ENCODE data around the gene NUB1.
A peak's percentile ranks its signal among the peaks of the same experiment; 100 is the strongest.

NUB1 gene

GRCh38 chr7:151342811-151343210, 1.2 kb downstream of the NUB1 start:
- no peak for DNase-seq (ENCODE audit: low read depth in 3 of 3)

GRCh38 chr7:151343516-151343915, 1.9 kb downstream of the NUB1 start:
- DNase-seq (ENCODE audit: low read depth in 3 of 3) = no peak

DNA sequence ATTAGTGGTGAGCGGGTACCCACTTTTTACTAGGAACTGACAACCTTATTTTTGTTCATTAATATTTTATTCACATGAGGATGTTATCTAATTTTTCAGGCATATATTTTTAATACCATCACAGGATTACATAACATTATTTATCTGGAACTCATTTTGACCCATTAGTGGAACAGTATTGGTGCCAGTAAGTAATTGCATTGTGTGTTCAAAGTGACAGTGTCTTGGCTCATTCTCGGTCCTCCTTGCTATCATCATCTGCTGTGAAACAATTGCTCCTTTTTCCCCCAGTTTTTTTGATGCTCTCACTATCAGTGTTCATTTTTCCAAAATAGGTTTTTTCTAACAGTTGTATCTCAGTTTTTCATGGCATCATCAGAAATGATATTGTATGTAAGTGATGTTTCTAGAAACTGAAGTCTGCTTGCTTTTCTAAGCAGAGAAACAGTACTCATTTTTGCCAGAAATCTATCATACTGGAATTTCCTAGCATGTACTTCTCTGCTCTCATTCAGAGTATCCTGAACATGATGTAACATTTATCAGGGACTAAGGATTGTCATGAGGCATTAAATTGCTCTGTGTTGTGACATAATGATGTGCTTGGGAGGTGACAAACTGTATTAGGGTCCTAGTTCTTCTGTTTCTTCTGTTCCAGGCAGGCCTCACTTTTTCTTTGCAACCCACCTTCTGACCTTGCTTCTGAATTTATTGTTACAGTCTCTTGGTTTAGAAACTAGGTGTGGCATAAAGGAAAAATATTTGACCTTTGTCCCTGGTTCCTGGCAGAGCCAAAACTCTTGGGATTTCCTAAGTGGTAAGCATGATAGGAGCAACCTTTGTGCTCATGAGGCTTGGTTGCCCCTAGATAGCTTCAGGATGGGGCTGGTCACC, 4.2 kb downstream of the NUB1 start:
- no peak for DNase-seq (ENCODE audit: low read depth in 3 of 3)

DNA sequence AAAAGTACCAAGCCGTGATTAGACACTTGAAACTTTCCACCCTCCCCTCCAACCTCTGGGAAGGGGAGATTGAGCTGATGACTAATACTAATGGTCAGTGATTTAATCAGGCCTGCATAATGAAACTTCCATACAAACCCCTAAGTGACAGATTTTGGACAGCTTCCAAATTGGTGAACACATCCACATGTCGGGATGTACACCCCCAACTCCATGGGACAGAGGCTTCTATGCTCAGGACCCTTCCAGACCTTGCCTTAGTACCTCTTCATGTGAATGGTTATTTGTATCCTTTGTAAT, 4.8 kb downstream of the NUB1 start:
- no peak for DNase-seq (ENCODE audit: low read depth in 3 of 3)

GRCh38 chr7:151347200-151347599, 5.6 kb downstream of the NUB1 start:
- no peak for DNase-seq (ENCODE audit: low read depth in 3 of 3)

DNA sequence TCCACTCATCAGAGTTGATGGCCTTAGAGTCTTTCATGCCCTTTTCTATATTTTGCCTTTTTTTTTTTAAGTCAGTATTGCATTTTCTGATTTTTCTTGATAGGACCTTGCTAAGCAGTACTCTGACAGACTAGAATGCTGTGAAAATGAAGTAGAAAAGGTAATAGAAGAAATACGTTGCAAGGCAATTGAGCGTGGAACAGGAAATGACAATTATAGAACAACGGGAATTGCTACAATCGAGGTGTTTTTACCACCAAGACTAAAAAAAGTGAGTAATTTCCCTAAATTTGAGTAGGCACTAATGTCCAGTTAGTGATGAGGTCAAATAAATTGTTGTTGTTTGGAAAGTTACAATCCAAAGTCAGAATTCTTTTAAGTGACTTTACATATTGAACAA, 7.4 kb downstream of the NUB1 start:
- DNase-seq (ENCODE audit: low read depth in 3 of 3) = no peak

- DNase-seq (ENCODE audit: low read depth in 3 of 3) = no peak
Observed at GRCh38 chr7:151349507-151349853, 7.9 kb downstream of the NUB1 start.

- peak in 2 of 3 donors; percentile 32 to 49 for DNase-seq (ENCODE audit: low read depth in 3 of 3)
Observed at GRCh38 chr7:151351027-151351426, 9.4 kb downstream of the NUB1 start.

DNA sequence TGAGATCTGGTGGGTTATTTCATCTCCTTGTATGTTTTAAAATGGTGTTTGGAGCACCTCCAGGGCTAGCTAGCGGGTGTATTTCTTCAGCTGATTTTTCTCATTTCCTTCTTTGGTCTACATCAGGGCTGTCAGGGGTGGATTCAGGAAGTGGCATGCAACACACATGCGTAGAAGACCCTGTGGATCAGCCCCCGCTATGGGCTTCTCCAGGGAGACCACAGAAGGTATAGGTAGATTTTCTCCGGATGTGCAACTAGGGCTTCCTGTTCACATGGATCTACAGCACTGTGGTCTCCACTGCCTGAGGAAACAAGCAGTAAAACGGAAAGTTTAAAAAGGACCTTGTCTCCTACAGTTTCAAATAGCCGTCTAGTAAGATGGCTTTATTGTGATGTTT, 10.4 kb downstream of the NUB1 start:
- DNase-seq (ENCODE audit: low read depth in 3 of 3) = peak in 2 of 3 donors; percentile 21 to 29

- no peak for DNase-seq (ENCODE audit: low read depth in 3 of 3)
Observed at GRCh38 chr7:151352512-151352911, 10.9 kb downstream of the NUB1 start.

- no peak for DNase-seq (ENCODE audit: low read depth in 3 of 3)
Observed at GRCh38 chr7:151361193-151361959, 19.8 kb downstream of the NUB1 start.

- no peak for DNase-seq (ENCODE audit: low read depth in 3 of 3)
Observed at GRCh38 chr7:151363182-151363581, 21.6 kb downstream of the NUB1 start.

- no peak for DNase-seq (ENCODE audit: low read depth in 3 of 3)
Observed at GRCh38 chr7:151366166-151366879, 24.7 kb downstream of the NUB1 start.

DNA sequence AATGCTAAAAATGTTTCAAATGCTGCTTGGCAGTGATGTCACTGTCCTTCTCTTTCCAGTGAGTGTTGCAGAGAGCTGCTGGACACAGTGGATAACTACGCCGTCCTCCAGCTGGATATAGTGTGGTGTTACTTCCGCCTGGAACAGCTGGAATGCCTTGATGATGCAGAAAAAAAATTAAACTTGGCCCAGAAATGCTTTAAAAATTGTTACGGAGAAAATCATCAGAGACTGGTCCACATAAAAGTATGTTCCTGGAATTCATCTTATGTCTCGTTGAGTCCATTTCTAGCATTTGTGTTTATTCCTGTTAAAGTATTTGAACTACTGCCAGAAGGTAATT, 25.2 kb downstream of the NUB1 start:
- no peak for DNase-seq (ENCODE audit: low read depth in 3 of 3)

- DNase-seq (ENCODE audit: low read depth in 3 of 3) = no peak
Observed at GRCh38 chr7:151367284-151367683, 25.7 kb downstream of the NUB1 start.

- peak; percentile 57 to 77 (median 62) for DNase-seq (ENCODE audit: low read depth in 3 of 3)
Observed at GRCh38 chr7:151368136-151368571, 26.5 kb downstream of the NUB1 start.

DNA sequence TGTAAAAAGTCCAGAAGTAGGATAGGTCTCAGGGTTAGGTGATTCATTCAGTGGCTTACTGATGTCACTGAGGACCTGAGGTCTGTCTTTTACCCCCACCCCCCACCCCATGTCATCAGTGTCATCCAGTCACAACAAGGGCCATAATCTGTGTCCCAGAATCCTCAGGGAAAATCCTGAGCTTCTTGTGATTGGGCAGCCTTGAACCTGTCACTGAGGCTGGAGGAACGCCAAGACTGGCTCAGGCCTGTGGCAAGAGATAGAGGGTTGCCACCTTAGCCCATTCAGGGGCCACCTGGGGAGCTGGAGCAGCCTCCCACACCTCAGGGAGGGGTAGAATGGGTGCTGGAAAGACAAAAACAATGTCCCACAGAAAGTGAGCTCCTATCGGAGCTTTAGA, 29.7 kb downstream of the NUB1 start:
- no peak for DNase-seq (ENCODE audit: low read depth in 3 of 3)

DNA sequence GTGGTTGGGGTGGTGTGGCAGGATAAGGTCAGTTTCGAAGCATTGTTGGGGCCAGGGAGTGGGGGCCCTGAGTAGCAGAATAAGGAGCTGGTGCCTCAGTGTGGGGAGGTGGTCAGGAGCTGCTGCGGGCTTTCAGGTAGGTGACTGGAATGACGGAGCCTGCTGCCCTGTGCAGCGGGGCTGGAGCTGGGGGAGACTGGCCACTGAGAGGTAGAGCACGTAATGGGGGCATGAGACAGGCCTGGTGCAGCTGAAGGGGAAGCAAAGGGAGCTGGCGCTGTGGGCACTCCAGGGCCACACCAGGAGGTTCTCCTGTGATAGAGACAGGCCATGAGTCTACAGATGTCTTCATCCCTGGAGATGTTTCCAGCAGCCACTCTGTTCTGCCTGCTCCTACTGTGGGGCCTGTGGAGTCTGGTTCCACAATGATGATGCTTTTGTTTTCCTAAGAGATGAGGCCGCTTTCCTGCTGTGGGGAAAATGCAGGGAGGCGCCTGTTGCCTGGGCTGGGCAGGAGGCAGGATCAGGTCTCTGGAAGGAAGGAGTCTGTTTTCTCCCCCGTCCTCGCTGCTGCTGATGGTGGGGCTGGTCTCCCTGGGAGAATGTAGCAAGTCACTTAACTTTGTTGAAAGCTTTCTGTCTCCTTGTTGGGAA, 31.1 kb downstream of the NUB1 start:
- DNase-seq (ENCODE audit: low read depth in 3 of 3) = no peak

- DNase-seq (ENCODE audit: low read depth in 3 of 3) = no peak
Observed at GRCh38 chr7:151373599-151373998, 32.0 kb downstream of the NUB1 start.

GRCh38 chr7:151374139-151374538, 32.5 kb downstream of the NUB1 start:
- no peak for DNase-seq (ENCODE audit: low read depth in 3 of 3)

GRCh38 chr7:151374726-151375125, 33.1 kb downstream of the NUB1 start:
- DNase-seq (ENCODE audit: low read depth in 3 of 3) = no peak

DNA sequence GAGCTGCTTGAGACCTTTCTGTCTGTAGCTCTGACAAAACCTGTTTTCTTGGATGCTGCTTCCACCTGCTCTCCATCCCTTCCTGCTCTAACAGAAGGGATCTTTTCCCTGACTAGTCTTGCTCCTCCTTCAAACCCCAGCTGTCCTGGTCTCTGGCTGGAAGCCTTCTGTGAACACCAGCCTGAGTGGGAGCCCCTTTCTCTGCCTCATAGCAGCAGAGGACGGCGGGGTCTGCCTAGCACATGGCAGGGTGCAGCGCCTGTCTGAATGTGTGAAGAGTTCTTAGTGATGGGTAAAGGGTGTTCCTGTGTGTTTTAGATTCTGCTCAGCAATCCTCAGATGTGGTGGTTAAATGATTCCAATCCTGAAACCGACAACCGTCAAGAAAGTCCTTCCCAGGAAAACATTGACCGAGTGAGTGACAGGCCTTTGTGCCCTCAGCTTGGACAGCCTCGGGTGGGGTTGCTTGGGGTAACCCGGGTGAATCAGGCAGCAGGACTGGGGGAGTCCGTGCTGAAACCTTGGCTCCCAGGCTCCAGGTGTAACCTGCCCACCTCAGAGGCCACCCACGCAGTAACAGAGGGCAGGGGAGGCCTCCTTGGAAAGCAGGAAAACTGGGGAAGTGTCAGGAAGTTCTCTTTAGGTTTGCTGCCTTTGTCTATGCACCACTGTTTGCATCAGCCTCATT, 34.1 kb downstream of the NUB1 start:
- no peak for DNase-seq (ENCODE audit: low read depth in 3 of 3)

Data from stimulated activated CD4-positive, alpha-beta T cell treated with anti-CD3 and anti-CD28 coated beads, TNF-alpha, amount 100 ng/mL, for 48 hours (primary cell).